Thyroid gland (tissue), 4 donors: ENCODE data around the gene STX8. TPM values are rescaled to one million over a fixed set of nuclear protein-coding genes. Genes with fewer than 3 reads are reported as not detected.
A peak's percentile ranks its signal among the peaks of the same experiment; 100 is the strongest.

Experiments used
- DNase-seq, 2 donors: peaks; one replicate each; pipeline ENCODE4 v3.0.0-alpha.2; 2019
- H3K27ac ChIP-seq, 3 donors: fragments of 200-600 bp; sonication (generic); 1 replicate in 2 of 3; 2 replicates in 1 of 3; pipeline ENCODE4 v1.5.1; 2016 to 2019; ENCODE audit warnings: mild to moderate bottlenecking in 1 of 3, moderate library complexity in 1 of 3
- H3K27me3 ChIP-seq: fragments of 200-600 bp; sonication (generic); one replicate; pipeline ENCODE4 v1.5.1; 2019
- H3K36me3 ChIP-seq, 2 donors: fragments of 200-600 bp; sonication (generic); one replicate each; pipeline ENCODE4 v1.5.1; 2016 to 2019
- H3K4me1 ChIP-seq, 2 donors: fragments of 200-600 bp; sonication (generic); one replicate each; pipeline ENCODE4 v1.5.1; 2017 to 2019
- H3K4me3 ChIP-seq, 3 donors: fragments of 200-600 bp; sonication (generic); replicated peaks in 1 of 3; 1 replicate in 2 of 3; 2 replicates in 1 of 3; pipeline ENCODE4 v1.5.1; 2016; ENCODE audit warnings: mild to moderate bottlenecking in 1 of 3
- H3K9me3 ChIP-seq: fragments of 200-600 bp; sonication (generic); one replicate; pipeline ENCODE4 v1.5.1; 2017
- POLR2A ChIP-seq, 2 donors: fragments of 450-650 bp; IDR thresholded peaks; one replicate each; pipeline ENCODE4 v1.6.1; 2017; ENCODE audit warnings: antibody characterized with exemption in 2 of 2, mild to moderate bottlenecking in 2 of 2, moderate library complexity in 1 of 2
- WGBS, 2 donors: methylation state at CpG; one replicate each; pipeline ENCODE4 v1.1.5; 2017; 5-methylcytosine and 5-hydroxymethylcytosine counted together
- intact Hi-C: fragments of 100-400 bp; cut with DNase I; formaldehyde crosslinking; loops from one replicate; pipeline ENCODE4 v1.15.1; 2023
- total RNA-seq, 4 donors: library from RNA; depleted of rRNA; stranded (reverse); fragments of >200 nt; gene quantifications; one replicate each; pipeline ENCODE4 v1.2.3, GENCODE V29; 2016
- TF ChIP-seq, protein P1 (sequence below), 6 experiments: fragments of 200-600 bp in 3 of 6; fragments of 450-650 bp in 3 of 6; sonication (generic) in 3 of 6; IDR thresholded peaks; one replicate each; pipeline ENCODE4 v1.5.1; 2016 to 2019; ENCODE audit warnings: antibody characterized with exemption in 6 of 6, mild to moderate bottlenecking in 2 of 6, inconsistent platforms in 1 of 6, moderate library complexity in 1 of 6

Gene STX8
- total RNA-seq, 4 donors from 2014 or later, result 67.6 to 88.9 (median 72.7) TPM

DNA sequence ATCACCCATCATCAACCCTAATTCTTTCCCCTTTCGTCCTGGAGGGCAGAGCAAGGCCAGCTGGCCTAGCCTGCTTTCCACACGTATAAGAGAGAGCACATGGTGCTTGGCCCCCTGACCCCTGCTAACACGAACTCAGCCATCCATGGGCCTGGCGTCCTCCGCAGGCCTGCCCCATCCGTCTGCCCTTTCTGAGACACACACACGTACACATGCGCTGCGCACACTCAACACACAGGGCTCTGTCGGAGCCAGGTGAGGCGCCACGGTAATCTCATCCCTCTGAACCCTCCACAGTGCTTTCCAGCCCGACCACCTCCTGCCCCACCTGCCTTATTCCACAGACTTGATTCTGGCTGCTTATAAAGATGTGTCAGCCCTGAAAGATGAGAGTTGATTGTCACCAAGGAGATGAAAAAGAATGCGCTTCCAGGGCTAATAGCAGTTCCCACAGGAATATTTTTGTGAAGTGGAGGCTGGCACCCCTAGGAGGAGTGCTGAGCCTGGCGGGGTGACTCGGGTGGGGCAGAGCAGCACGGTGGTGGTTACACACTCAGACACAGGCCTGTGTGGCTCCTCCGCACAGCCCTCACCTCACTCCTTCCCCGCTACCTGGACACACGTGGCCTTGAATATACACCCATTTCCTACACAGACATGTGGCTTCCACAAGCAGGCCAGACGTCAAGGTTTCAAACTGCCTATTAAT lies 326.2 kb downstream of the STX8 start:
- peaks cover 1 to 4% of the 10 kb centered on the region in 2 donors for H3K4me1 ChIP-seq
- no peak for DNase-seq
- intact Hi-C loops, result no loop called here
- TF ChIP-seq POLR2A (IDR thresholded peaks at IDR 0.05), result no peak
- TF ChIP-seq, protein P1, sequence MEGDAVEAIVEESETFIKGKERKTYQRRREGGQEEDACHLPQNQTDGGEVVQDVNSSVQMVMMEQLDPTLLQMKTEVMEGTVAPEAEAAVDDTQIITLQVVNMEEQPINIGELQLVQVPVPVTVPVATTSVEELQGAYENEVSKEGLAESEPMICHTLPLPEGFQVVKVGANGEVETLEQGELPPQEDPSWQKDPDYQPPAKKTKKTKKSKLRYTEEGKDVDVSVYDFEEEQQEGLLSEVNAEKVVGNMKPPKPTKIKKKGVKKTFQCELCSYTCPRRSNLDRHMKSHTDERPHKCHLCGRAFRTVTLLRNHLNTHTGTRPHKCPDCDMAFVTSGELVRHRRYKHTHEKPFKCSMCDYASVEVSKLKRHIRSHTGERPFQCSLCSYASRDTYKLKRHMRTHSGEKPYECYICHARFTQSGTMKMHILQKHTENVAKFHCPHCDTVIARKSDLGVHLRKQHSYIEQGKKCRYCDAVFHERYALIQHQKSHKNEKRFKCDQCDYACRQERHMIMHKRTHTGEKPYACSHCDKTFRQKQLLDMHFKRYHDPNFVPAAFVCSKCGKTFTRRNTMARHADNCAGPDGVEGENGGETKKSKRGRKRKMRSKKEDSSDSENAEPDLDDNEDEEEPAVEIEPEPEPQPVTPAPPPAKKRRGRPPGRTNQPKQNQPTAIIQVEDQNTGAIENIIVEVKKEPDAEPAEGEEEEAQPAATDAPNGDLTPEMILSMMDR (IDR thresholded peaks at IDR 0.05), result no peak
- no peak overlapping the region for H3K4me3 ChIP-seq
- no peaks in the 10 kb centered on the region for H3K27me3 ChIP-seq
- no peaks in the 10 kb centered on the region for H3K36me3 ChIP-seq
- no peaks in the 10 kb centered on the region for H3K9me3 ChIP-seq
- 87 to 88% methylated on average over 21 of the region's 21 CpGs for WGBS, 2 donors
- H3K27ac ChIP-seq, result no peak overlapping the region

DNA sequence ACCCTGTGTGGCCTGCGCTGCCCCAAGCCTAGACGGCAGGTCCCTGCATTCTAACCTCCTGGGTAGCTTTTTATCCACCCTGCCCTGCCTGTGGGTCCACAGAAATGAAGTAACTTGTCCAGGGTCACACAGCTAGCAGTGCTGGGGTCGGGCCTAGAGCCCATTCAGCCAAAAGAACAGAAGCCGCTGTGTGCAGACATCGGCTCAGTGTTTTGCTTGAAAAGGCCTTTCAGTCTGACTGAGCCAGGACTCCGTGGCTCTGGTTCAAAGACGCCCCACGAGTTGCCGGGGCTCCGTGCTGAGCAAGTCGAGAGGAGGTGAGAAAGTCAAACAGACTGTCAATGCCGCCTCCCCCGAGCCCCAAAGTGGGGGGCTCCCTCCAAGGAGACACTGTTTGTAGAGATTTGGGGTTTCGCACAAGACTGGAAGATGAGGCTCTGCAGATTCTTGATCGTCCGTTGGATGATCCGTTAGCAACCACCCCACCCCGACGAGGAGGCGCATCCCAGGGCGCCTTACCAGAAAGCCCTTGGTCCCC lies 328.1 kb downstream of the STX8 start:
- H3K4me1 ChIP-seq, result peaks cover 4 to 7% of the 10 kb centered on the region in 2 donors
- no peak for DNase-seq
- no peaks in the 10 kb centered on the region for H3K36me3 ChIP-seq
- 94 to 95% methylated on average over 21 of the region's 21 CpGs for WGBS, 2 donors
- TF ChIP-seq, protein P1 (IDR thresholded peaks at IDR 0.05), result no peak
- TF ChIP-seq POLR2A (IDR thresholded peaks at IDR 0.05), result no peak
- no peaks in the 10 kb centered on the region for H3K9me3 ChIP-seq
- H3K27ac ChIP-seq, result no peak overlapping the region
- intact Hi-C loops, result no loop called here
- no peak overlapping the region for H3K4me3 ChIP-seq
- H3K27me3 ChIP-seq, result no peaks in the 10 kb centered on the region

DNA sequence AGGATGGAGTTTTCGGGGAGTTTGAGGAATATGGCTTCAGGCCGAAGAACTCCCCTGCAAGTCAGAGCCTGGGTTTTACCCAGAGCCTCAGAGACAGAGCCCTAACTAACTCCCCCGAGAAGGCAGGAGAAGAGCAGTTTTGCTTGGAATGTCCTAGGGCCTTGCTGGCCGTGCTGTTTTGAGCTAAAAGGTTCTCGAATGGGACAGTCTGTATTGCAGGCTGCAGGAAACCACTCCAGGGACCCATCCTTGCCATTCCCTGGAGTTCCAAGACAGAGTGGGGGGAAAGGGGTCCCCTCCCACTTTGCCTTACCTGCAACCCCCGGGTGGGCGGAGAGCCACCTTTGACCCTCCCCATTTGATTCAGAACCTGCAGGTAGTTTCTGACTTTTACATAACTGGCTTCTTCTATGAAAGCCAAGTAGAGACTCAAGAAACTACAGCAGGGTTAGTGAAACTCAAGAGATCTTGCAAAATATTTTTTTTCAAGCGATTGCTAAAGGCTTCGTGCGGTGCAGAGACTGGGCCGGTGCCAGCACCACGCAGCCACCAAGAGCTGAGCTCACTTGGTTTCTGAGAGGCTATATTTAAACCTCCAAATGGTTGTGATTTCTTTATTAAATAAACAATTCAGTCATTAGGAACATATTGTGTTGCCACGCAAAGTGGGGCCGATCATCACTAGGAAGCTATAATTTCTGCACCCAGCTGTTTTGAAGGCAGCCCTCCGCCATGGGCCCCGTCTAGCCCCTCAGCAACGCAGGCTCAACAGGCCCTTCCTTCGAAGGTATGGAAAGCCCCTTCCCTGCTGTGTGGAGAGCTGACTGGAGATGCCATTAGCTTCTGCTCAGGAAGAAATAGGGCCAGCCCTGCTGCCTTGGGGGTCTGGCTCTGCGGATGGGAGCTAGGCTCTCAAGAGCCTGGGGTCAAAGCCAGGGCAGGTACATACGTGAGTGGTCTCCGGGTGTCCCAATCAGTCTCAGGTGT lies 331.3 kb downstream of the STX8 start:
- Histone ChIP-seq H3K4me1 (peaks cover 15 to 23% of the 10 kb centered on the region in 2 donors), H3K9me3 (no peaks in the 10 kb centered on the region), H3K36me3 (no peaks in the 10 kb centered on the region), H3K27me3 (no peaks in the 10 kb centered on the region), H3K4me3 (no peak overlapping the region), H3K27ac (peak overlapping the region in 1 of 3 donors; percentile 56)
- WGBS, 2 donors, result 66 to 70% methylated on average over 18 to 20 of the region's 21 CpGs
- intact Hi-C loops, result no loop called here
- peak; percentile 54 to 61 for DNase-seq
- TF ChIP-seq, protein P1 (IDR thresholded peaks at IDR 0.05), result no peak
- TF ChIP-seq POLR2A (IDR thresholded peaks at IDR 0.05), result no peak

DNA sequence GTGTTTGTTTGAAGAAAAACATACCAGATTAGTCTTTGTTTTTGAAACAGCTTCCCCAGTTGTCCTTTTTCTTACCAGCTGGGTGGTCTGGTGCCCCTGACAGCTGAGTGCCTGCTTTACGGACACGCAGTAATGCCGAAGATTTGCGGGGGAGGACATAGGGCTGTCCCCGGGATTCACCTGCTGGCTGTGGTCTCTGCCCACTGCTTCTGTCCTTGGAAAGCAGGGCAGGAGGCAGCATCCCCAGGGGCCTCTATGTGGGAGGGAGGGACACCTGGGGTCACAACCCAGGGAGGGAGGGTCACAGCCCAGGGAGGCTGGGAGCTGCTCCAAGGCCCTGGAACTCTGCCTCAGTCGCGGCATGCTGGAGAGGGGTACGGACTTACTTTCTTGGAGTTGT lies 332.6 kb downstream of the STX8 start:
- Histone ChIP-seq H3K4me1 (peaks cover 21 to 28% of the 10 kb centered on the region in 2 donors), H3K9me3 (no peaks in the 10 kb centered on the region), H3K27me3 (no peaks in the 10 kb centered on the region), H3K4me3 (no peak overlapping the region), H3K36me3 (no peaks in the 10 kb centered on the region), H3K27ac (no peak overlapping the region)
- intact Hi-C loops, result no loop called here
- 78 to 93% methylated on average over 8 of the region's 8 CpGs for WGBS, 2 donors
- DNase-seq, result no peak
- TF ChIP-seq POLR2A (IDR thresholded peaks at IDR 0.05), result no peak
- TF ChIP-seq, protein P1 (IDR thresholded peaks at IDR 0.05), result no peak
